Stimulated activated CD4-positive, alpha-beta T cell treated with anti-CD3 and anti-CD28 coated beads, Interleukin-15, amount 100 ng/mL, for 48 hours (primary cell): ENCODE measurements around the gene USP40.

Experiments
- DNase-seq, 2 donors: peaks; one replicate each; pipeline ENCODE4 v3.0.0-alpha.2; 2020; ENCODE audit warnings: low read depth in 2 of 2

USP40 gene

DNA sequence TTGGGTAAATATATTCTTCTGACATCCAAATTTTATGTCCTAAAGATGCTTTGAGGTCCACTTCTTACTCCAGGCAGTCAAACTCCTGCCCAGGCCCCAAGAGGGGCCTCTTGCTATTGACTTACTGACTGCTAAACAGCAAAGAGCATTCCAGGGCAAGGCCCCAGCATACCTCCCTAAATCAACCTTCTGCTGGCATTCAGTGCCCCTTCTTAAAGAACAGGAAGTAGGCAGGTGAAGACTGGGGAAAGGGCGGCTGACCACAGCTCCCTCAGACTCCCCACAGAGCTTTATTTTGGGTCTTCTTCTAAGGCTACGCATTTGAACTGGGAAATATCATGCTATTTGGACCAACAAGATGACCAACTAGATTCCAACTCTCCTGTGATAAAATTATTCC is 68.9 kb downstream of the USP40 start:
- DNase-seq = no peak

DNA sequence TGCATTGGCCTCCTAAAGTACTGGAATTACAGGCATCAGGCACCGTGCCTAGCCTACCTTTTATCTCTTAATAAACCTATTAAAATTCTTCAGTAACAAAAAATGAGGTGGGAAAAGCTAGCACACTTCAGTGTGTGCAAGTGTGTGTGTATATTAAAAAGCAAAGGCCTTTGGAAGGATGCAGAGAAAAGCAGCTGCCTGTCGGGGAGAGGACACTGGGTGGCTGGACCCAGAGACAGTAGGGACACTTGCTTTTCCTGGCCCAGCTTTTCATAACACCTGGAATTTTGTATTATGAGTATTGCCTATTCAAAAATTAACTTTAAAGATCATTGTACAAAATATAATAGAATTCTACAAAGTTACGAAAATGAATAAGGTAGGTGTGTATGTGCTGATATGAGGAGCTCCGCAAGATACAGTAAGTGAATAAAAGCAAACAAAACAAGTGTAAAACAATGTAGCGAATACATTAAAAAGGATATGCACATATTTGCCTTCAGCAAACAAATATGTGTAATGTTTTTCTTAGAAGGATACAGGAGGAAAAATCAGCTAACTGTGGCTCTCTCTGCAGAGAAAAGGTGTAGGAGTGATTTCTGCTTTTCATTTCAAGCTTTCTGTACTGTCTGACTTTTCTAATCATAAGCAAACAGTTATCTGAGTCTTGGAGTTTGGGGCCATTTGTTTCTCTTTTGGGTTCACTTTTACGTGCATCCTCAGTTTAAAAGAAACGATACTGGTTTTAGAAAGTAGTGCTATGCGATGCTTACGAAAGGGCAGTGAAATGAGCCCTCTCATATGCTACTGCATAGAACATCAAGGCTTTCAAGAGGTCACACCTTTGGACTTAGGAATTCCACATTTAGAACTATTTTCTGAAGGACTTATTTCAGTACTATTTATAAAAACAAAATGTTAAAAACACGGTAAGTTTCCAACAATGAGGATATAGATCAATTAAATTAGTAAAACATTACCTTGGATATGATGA is 70.8 kb downstream of the USP40 start:
- no peak for DNase-seq

DNA sequence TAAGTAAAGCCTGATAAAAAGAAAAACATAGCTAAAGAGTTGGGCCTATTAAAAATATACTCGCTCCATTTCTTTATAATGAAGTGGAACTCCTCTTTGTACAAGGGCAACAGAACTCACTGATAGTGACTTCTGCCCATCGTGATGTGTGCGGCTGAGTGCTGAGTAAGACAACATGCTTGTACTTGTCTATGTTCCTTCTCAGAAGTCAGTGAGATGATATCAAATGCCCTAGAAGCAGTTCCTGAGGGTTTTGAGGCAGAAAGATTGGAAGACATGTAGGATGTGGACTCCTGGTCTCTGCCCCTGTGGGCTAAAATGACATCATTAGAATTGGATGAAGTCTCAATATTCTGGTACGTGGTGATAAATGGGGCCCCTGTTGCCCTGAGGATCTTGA is 73.8 kb downstream of the USP40 start:
- no peak for DNase-seq

DNA sequence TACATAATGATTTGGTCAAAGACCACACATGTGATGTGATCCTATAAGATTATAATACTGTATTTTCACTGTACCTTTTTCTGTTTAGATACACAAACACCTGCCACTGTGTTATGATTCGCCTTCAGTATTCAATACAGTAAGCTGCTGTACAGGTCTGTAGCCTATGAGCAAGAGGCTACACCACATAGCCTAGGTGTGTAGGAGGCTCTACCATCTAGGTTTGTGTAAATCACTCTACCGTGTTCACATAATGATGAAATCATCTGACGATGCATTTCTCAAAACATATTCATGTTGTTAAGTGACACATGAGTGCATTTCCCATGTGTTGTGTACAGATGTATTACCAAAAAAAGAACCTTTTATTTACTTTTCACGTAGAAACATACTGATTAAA is 74.5 kb downstream of the USP40 start:
- no peak for DNase-seq

DNA sequence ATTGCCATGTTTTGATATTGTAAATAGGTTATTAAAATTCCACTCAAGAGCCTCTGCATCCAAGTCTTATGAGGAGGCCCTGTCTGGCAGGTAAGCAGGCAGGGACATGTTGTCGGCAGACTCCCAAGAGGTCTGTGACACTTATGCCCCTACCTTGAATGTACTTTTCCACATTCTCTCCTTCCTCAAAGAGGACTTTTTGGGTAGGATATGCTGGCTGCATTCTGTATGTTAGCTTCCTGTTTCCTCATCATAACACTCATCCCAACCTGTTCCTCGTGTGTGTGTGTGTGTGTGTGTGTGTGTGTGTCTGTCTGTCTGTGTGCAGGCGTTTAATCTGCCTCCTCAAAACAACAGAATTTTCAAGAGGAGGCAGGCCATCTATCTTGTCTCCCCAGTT is 75.3 kb downstream of the USP40 start:
- no peak for DNase-seq

DNA sequence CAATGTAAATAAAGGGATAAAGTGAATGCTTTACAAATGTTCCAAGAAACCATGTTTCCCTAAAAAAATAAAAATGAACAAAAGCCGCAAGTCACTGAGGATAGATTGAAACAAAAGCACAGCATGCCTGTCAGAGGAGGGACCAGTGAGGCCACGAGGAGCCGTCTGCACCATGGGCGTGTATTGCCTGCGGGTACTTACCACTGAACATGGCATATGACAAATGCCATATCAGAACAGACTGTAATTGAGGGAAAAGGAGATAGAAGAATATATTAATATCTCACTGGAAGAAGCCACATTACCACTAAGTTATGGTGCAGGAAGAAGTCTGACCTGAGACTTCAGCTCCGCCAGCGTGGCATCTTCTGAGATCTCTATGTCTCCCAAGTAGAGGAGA is 75.8 kb downstream of the USP40 start:
- DNase-seq = no peak

DNA sequence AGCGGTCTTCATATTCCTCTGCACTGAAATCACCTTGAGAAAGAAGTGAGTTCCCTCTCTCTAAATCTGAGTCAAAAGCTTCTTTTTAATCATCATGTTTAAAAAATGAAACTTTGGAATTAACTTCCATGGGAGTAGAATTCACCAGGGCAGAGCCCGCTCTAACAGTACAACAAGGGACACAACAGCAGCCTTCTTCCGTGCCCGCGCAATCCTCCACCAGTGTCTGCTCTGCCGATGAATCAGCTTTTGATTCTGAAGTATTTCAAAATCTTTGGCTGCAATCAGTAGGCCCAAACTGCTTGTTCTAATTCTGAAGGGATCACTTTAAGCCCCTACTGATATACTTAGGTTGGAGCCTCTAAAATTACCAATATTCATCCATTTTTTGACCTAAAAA is 76.9 kb downstream of the USP40 start:
- DNase-seq = no peak

DNA sequence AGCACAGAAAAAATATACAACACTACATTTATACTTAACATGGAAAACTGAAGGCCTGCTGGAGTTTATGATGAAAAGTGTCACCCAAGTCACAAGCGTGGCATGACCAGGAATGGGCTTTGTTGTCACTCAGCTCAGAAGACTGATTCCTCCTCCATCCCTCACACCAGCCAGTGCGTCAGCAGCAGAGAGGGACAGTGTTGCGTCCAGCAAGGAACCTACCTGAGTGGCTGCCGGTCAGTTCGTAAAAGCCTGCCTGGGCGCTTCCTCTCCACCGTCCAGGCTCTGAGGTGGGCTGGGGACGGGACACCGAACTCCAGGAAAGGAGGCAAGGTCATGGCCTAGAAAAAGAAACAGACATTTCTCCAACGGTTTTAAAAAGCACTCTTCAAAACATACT is 77.4 kb downstream of the USP40 start:
- DNase-seq = no peak

DNA sequence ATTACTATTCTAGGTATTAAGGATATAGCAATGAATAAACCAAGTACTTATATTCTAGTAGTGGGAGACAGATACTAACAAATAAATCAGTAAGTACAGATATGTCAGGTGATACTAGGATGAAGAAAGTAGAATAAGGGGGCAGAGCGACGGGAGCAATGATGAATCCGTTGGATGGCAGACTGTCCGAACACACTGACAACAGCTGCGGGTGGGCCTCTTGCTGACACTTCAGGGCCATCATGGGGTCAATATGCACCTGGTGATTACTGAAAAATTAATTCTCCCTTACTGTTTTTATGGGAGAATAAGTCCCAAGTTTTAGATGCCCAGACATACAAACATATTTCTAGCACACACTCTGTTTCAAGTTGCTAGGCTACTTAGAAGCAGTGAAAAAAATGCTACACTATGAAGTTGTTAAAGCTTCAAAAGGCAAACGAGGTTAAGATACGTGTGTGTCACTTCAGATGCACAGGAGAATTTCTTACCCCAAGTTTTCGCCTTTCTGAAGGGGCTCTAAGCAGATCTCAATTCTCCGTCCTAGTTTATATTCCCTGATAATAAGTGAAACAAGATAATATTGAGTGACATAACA is 78.7 kb downstream of the USP40 start:
- no peak for DNase-seq

DNA sequence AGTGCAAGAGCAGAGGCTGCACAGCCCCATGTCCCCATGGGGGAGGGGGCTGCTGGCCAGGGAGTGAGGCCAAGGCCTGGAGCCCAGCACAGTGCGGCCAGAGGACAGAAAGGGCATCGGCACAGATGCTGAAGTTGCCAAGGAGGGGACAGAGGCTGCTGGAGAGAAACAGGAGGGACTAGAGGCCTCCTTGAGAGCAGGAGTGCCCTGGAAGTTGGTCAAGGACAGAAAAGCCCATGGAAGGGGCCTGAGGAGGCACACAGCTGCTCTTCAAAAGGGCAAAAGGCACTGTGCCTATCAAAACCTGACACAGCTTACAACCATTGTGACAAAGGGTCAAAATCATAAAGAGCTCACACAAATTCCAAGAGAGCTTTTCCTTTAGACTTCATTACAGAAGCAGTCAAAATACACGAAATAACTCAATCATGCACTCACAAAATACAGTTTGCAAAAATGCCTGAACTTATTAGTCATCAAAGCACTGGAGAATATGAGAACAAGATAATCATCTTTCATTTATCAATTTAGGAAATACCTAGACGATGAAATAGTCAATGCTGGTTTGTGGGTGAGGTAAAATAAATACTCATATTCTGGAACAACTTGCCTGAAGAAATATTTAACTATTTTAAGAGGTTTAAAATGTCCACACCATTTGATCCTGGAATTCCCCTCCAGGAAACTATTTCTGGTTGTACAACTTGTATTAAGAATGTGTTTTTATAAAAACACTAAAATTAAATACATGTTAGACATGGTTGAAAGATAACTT is 79.6 kb downstream of the USP40 start:
- DNase-seq = no peak

DNA sequence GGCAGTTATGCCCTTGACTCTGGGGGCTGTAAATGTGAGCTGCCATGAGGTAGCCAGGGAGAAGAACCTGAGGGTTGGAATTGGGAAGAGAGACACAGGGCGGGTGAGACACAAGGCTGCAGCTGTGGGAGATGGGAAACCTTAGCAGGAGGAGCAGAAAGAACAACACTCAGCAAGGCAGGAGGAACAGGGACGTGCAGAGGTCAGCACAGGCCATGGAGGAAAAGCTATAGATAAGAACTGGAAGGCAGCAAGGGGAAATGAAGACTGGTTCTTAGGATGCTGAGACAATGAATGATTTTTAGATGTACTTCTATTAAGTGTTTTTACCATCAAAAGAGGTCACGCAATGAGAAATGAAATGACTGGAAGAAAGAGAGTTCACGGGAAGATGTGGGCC is 80.2 kb downstream of the USP40 start:
- DNase-seq = no peak

DNA sequence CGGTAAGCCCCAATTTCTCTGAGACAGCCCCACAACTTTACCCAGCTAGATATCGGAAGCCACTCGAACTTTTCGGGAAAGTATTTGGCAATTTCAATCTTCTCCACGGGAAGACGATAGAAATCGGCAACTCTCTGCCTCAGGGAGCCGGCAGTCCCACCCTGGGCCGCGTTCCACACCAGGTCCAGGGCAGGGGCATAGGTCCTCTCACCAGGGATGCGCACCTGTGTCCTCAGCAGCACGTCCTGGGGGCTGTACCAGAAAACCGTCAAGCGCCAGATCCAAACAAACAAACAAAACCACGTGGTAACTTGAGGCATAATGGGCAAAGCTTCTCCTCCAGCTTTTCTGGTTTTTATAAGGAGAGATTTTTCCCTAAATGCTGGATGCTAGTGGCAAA is 80.9 kb downstream of the USP40 start:
- DNase-seq = no peak

DNA sequence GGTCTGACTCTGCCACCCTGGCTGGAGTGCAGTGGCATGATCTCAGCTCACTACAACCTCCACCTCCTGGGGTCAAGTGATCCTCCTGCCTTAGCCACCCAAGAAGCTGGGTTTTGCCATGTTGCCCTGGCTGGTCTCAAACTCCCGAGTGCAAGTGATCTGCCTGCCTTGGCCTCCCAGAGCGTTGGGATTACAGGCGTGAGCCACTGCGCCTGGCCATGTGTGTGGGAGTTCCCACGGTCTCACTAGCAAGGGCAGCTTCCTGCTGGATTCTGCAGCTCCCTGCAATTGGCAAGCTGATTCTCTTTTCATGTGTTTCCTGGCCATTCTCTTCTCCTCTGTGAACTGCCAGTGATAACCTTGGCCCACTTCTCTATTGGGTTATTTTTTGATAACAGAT is 84.0 kb downstream of the USP40 start:
- no peak for DNase-seq

DNA sequence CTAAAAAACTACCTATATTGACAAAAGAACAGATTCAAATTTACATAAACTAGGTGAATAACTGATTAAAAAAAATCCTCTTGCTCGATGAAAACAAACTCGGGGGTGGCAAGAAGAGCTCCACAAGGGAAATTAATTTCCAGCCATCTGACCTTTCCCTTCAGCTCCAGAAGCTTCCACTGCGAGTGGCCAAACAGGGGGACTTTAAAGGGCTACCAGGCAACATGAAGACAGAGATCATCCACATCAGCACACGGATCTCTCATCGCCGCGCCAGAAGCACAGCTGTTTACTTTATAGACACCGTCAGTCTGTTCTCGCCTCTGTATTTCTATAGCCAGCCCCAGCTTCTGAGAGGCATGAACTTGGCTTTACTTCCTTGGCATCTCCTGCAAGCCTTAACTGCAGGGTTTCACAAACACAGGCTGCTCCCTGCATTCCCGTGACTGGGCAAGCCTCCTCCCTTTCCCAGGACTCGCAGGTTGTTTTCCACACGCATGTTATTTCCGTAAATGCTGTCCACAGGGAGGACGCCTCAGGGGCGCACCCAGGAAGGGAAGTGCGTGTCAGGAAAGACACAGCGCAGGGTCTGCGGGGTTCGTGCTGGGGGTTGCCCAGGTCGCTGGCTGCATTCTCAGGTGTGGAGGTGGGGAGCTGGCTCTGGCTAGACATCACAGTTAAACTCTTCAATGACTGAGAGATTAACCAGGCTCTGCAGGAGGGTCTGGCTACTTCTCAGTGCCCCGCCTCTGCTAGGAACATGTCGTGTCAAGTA is 85.0 kb downstream of the USP40 start:
- DNase-seq = no peak

DNA sequence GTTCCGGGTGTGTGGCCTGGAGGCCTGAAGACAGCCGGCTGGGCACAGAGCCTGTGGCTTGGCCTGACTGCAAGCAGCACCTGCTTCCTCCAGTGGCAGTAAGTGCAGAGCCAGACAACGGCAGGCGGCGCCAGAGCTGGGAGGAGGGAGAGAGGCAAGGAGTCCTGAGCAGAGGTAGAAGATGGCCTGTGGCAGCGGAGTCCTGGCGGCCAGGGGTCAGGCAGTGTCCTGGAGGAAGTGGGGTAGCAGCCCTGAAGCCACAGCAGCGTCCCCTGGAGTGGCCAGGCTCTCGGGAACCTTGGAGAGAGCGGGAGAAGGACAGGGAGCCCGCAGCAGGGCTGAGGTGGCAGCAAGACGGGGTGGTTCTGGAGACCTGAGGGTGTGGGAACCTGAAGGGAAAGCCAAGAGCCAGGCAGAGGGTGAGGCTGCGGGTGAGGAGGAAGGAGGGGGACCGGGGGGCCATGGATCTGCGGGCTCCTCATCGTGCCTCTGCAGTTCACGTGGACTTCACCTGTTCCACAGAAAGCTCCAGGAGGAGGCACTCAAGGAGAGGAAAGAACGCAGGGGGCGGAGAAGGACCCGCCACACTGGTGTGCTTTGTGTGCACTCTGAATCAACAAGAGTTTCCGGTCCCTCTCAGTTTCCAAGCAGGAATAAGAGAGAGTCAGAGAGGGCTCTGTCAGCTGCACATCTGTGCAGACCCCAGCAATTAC is 85.9 kb downstream of the USP40 start:
- DNase-seq = no peak

DNA sequence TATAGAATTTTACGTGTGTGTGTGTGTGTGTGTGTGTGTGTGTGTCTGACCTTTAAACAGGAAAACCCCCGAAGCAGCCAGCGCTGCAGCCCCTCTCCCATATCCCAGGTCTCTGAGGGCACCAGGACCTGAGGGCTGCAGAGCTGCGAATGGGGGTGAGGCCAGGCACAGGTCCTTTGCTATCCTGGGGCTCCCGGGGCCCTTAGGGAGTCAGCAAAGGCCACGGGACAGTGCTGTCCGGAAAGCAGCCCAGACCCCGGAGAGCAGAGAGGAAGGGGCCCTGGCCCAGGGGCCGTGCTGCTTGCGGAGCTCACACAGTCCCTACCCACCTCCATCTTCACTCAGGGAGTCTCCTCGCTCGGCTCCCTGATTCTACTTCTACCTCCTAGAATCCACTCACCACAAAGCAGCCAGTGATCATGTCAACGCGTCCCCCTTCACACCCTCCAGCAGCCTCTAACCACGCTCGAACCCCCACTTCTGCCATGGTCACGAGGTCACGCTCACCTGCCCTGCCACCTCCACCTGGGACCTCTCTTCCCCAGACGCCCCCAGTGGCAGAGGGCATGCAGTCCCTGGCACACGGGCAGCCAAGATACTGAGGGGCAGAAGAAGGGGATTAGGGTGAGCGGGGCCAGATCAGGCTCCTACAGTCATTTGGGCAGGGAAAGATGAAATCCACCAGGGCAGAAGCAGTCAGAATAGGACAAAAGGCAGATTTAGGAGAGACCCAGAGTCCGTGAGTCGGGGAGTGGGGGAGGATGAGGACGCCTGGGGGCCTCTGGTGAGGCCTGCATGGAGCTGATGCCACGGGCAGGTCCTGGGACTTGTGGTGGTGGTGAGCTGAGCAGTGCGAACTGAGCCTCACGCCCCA is 86.7 kb downstream of the USP40 start:
- DNase-seq = no peak

DNA sequence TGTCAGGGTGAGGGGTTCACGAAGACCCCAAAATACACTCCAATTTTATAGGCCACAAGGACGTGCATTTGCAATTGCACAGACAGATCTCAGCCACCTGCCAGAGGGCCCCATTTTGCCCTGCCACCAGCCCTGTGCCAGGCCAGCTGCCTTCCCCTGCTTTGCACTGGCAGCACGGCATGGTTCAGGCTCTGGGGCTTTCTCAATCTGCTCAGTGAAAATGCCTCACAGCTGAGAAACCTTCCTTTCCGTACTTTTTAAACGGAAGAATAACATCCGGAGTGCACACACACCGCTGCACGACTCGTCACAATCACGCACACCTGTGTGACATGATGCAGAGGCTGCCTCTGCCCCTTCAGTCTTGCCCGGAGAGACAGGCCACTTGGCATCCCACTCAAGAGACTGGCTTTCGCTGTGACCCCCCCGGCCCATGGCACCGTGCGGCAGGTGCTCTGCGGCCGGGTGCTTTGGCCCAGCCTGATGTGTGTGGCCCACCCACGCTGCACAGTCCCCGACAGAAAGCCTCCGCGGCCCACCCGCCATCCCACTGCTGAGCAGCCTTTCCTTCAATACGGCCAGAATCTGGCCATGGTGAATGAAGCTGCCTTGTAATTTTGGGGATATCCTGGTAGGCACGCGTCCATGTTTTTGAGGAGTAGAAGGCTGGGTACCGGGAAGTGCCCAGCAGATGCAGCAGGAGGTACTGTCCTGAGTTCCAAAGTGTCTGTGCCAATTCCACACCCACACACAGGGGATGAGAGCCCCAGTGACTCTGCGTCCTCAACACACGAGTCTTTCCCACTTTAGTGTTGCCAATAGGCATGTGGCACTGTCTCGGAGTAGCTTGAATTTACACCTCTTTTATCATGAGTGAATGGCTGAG is 88.8 kb downstream of the USP40 start:
- DNase-seq = no peak

DNA sequence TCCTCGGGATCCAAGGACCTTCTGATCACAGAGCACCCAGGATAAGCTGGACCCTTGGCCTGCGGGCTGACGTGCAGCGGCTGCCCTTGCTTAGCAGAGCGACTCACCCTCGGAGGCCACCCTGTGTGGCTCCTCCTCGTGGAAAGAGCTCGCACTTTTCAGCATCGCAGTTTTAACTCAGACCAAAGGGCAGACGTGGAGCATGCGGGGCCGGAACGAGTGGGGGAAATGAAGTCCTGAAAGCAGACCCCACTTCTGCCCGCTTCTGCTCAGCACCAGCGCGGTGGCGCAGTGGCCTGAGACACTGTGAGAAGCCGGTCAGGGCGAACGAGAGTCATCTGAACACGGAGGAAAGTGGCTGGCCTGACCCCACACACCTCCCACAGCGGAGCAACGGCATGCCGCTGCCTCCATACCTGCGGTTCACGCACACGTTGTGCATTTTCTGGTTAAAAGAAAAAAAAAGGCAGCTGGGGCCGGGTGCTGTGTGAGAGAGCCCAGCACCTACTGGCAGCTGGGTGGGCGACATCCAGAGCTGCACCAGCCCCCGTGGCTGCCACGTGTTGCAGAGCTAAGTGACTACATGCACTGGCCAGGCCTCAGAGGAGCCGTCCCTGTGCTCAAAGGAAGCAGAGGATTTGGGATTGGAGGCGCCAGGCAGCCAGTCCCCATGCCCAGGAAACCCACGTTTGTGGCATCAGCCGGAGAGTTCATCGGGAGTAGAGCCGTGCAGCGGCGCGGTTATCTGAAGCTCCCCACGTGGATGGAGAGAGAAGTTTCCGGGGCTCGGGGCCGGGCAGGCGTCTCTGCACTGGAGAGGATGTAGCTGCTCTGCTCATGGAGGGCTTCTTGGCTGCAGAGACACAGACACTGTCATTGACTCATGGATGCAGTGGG is 89.7 kb downstream of the USP40 start:
- no peak for DNase-seq
